Activated CD4-positive, alpha-beta T cell treated with anti-CD3 and anti-CD28 coated beads, Interleukin-2, amount 10 ng/mL, durations not matched to agents 7 days and 5 days (primary cell): ENCODE results near the gene TFIP11. TPM values are rescaled to one million over a fixed set of nuclear protein-coding genes. Genes with fewer than 3 reads are reported as not detected.

ENCODE experiments used
- CTCF ChIA-PET: fragments of 350-600 bp; sonication (Branson Sonifier 250); formaldehyde crosslinking; loops from one replicate; lab custom pipeline; 2021; ENCODE audit warnings: antibody characterized with exemption; lab: Charles Lee
- POLR2A ChIA-PET: fragments of 350-600 bp; sonication (Branson Sonifier 250); formaldehyde crosslinking; loops from one replicate; lab custom pipeline; 2021; ENCODE audit warnings: antibody characterized with exemption; lab: Charles Lee
- DNase-seq: peaks from one replicate; pipeline ENCODE4 v3.0.0-alpha.2; 2020
- H3K27ac Mint-ChIP-seq: one replicate; pipeline ENCODE4 v1.8.0; 2021; ENCODE audit warnings: mild to moderate bottlenecking, moderate library complexity, mixed read lengths
- H3K27me3 Mint-ChIP-seq: one replicate; pipeline ENCODE4 v1.8.0; 2021; ENCODE audit warnings: mixed read lengths
- H3K36me3 Mint-ChIP-seq: one replicate; pipeline ENCODE4 v1.8.0; 2021; ENCODE audit warnings: low read depth, mixed read lengths
- H3K4me1 Mint-ChIP-seq: one replicate; pipeline ENCODE4 v1.8.0; 2021; ENCODE audit warnings: mixed read lengths
- H3K4me3 Mint-ChIP-seq: one replicate; pipeline ENCODE4 v1.8.0; 2021; ENCODE audit warnings: mild to moderate bottlenecking, moderate library complexity, mixed read lengths
- H3K9me3 Mint-ChIP-seq: one replicate; pipeline ENCODE4 v1.8.0; 2021; ENCODE audit warnings: mixed read lengths
- total RNA-seq, 2 experiments: library from RNA; stranded (reverse); gene quantifications; one replicate each; pipeline ENCODE4 v1.2.3, GENCODE V29; 2021

TFIP11 gene
- total RNA-seq, 2 experiments from 2014 or later: 52.5 to 58.5 TPM

DNA sequence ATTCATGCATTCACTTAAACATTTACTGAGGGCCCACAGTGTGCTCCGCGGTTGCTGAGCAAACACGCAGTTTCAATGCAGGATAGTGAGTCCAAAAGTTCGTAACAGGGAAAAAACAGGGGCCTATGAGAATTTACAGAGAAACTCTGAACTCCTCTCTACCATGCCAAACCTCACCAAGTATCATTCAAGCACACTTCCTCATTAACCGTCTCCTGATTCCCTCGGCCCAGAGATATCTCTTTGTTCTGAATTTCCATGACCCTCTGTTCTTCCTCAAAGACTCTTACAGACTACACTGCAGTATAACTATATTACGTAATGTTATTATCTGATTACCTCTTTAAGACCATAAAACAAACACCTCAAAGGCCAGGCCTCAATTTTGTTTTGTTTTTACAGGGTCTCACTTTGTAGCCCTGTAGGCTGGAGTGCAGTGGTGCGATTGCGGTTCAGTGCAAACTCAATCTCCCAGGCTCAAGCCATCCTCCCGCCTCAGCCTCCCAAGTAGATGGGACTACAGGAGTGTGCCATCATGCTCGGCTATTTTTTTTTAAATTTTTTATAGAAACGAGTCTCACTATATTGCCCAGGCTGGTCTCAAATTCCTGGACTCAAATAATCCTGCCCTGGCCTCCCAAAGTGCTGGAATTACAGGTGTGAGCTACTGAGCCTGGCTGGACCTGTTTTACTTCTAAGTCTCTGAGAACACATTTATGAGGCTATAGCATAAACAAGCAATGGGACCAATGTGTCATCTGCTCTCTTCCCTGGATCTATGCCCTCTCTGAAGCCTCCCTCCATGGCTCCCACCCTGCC, 32.3 kb downstream of the TFIP11 start:
- H3K27me3 Mint-ChIP-seq: no peaks in the 10 kb centered on the region
- H3K4me1 Mint-ChIP-seq: peaks cover 71% of the 10 kb centered on the region
- POLR2A ChIA-PET: interaction anchor here (0.7 kb wide), 1 partner anchor 49 kb away, joined by 3 read pairs; no protein-coding TSS in a partner anchor
- DNase-seq: no peak
- H3K36me3 Mint-ChIP-seq: peaks cover 24% of the 10 kb centered on the region
- H3K9me3 Mint-ChIP-seq: no peaks in the 10 kb centered on the region
- CTCF ChIA-PET: interaction anchor here (0.6 to 1.6 kb wide), 4 partner anchors 9 to 45 kb away, joined by 3 to 5 read pairs (median 4); no protein-coding TSS in a partner anchor
- H3K27ac Mint-ChIP-seq: peak overlapping the region; percentile 88
- peak overlapping the region; percentile 63 for H3K4me3 Mint-ChIP-seq

DNA sequence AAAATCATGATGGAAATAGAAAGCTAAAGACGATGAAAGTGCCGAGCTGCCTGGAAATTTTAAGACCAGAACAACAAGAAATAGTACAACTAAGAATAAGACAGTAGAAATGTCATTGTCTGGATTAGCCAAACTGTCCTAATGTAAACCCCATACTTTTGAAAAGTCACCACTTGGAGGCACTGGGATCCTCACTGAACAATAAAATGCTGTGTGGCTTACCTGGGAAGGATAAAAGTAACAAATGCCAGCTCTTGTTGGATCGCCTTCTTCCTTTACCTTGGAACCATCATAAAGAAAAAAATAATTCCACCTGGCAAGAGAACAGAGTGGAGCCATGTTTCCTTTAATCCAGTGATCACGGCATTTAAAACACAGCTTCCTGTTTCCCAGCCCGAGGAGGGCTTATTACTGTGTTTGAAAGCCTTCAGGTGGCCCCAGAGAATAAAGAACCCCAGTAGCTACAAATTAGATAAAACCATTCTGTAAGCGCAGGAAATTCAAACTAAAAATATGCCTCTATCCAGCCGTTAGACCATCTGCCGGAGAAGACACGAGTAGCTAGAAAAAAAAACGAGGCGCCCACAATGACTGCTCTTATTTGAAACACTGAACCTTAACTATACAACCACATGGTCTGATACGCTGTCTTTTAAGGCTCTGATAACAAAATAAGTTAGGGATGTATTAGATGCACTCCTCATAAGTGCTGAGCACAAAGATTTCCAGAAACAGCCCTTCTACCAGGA, 33.1 kb downstream of the TFIP11 start:
- peak overlapping the region; percentile 88 for H3K27ac Mint-ChIP-seq
- H3K36me3 Mint-ChIP-seq: peaks cover 24% of the 10 kb centered on the region
- no peak for DNase-seq
- ChIA-PET POLR2A (interaction anchor here (0.7 kb wide), 1 partner anchor 48 kb away, joined by 3 read pairs; no protein-coding TSS in a partner anchor), CTCF (interaction anchor here (0.6 to 1.6 kb wide), 9 partner anchors 12 to 195 kb away, joined by 3 to 11 read pairs (median 4); no protein-coding TSS in a partner anchor)
- H3K9me3 Mint-ChIP-seq: no peaks in the 10 kb centered on the region
- H3K4me1 Mint-ChIP-seq: peaks cover 70% of the 10 kb centered on the region
- peak overlapping the region; percentile 63 for H3K4me3 Mint-ChIP-seq
- no peaks in the 10 kb centered on the region for H3K27me3 Mint-ChIP-seq

- H3K9me3 Mint-ChIP-seq: no peaks in the 10 kb centered on the region
- no peak overlapping the region for H3K27ac Mint-ChIP-seq
- no peak overlapping the region for H3K4me3 Mint-ChIP-seq
- peaks cover 59% of the 10 kb centered on the region for H3K4me1 Mint-ChIP-seq
- ChIA-PET CTCF (no interaction called here), POLR2A (no interaction called here)
- peaks cover 32% of the 10 kb centered on the region for H3K36me3 Mint-ChIP-seq
- no peaks in the 10 kb centered on the region for H3K27me3 Mint-ChIP-seq
- DNase-seq: no peak
Observed at GRCh38 chr22:26477341-26477731, 34.9 kb downstream of the TFIP11 start.

GRCh38 chr22:26476705-26477340, 35.5 kb downstream of the TFIP11 start:
- CTCF ChIA-PET: no interaction called here
- DNase-seq: no peak
- Mint-ChIP-seq H3K4me3 (no peak overlapping the region), H3K27me3 (no peaks in the 10 kb centered on the region), H3K27ac (no peak overlapping the region), H3K4me1 (peaks cover 54% of the 10 kb centered on the region), H3K9me3 (no peaks in the 10 kb centered on the region), H3K36me3 (peaks cover 36% of the 10 kb centered on the region)
- POLR2A ChIA-PET: no interaction called here

DNA sequence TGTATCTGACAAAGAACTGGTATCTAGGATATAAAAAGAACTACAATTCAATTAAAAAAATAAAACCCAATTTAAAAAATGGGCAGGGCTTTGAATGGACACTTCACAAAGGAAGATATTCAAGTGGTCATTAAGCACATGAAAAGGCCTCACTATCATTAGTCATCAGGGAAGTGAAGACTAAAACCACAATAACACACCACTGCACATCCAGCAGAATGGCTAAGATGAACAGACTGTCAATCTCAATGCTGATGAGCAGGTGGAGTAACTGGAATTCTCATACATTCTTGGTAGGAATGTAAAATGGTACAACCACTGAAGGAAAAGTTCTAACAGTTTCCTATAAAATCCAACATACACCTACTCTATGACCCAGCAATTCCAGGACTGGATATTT, 37.6 kb downstream of the TFIP11 start:
- Mint-ChIP-seq H3K4me1 (peaks cover 34% of the 10 kb centered on the region), H3K36me3 (peaks cover 36% of the 10 kb centered on the region), H3K4me3 (no peak overlapping the region), H3K9me3 (no peaks in the 10 kb centered on the region), H3K27me3 (no peaks in the 10 kb centered on the region), H3K27ac (no peak overlapping the region)
- ChIA-PET CTCF (interaction anchor here (0.6 kb wide), 1 partner anchor 150 kb away, joined by 3 read pairs; no protein-coding TSS in a partner anchor), POLR2A (no interaction called here)
- no peak for DNase-seq

DNA sequence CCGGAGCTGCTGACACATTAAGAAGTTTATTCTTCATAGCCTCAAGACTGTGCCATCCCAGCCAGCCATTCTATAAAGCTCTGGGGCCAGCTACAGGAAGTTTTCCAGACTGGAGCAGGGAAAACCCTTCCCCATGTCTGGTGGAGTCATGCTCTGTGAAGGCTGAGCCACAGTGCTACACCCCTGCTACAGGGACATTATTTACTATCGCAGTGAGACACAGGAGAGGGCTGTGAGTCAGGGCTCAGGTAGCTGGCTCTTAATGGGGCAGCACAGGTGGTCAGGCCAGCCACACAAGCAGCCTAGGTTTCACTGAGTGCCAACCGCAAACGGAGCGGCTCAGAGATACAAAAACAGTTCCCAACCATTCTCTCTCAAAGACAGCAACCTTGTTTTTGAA, 40.8 kb downstream of the TFIP11 start:
- Mint-ChIP-seq H3K4me3 (no peak overlapping the region), H3K27ac (no peak overlapping the region), H3K27me3 (no peaks in the 10 kb centered on the region), H3K9me3 (no peaks in the 10 kb centered on the region), H3K4me1 (peaks cover 8% of the 10 kb centered on the region), H3K36me3 (peaks cover 36% of the 10 kb centered on the region)
- no peak for DNase-seq
- CTCF ChIA-PET: interaction anchor here (0.9 to 1.7 kb wide), 4 partner anchors 9 to 12 kb away, joined by 3 to 6 read pairs (median 4); partner anchors contain the start of genes HPS4 and SRRD
- POLR2A ChIA-PET: no interaction called here

DNA sequence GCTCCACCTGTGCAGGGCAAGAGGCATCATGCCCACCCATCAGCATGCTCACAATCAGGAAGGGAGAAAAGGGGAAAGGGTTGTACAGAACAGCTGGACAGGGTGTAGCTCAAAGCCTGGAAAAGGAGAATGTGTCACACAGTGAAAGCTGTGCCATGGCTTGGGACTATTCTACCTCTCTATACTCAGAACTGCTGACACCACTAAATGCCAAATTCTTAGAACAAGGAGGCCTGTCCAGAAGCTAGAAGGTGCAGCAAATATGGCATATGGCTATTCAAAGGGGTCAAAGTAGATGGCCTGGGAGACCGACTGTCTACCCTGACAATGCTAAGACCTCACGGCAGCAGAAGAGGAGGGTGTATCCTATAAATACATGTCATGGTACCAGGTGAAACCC, 41.5 kb downstream of the TFIP11 start:
- no peak for DNase-seq
- ChIA-PET POLR2A (no interaction called here), CTCF (interaction anchor here (0.9 to 1.7 kb wide), 4 partner anchors 9 to 13 kb away, joined by 3 to 6 read pairs (median 4); partner anchors contain the start of genes HPS4 and SRRD)
- Mint-ChIP-seq H3K4me1 (peaks cover 6% of the 10 kb centered on the region), H3K36me3 (peaks cover 38% of the 10 kb centered on the region), H3K4me3 (no peak overlapping the region), H3K27me3 (no peaks in the 10 kb centered on the region), H3K9me3 (no peaks in the 10 kb centered on the region), H3K27ac (peak overlapping the region; percentile 57)

- Mint-ChIP-seq H3K27ac (no peak overlapping the region), H3K4me1 (no peaks in the 10 kb centered on the region), H3K9me3 (no peaks in the 10 kb centered on the region), H3K36me3 (peaks cover 32% of the 10 kb centered on the region), H3K27me3 (no peaks in the 10 kb centered on the region), H3K4me3 (no peak overlapping the region)
- no peak for DNase-seq
- CTCF ChIA-PET: interaction anchor here (0.6 kb wide), 1 partner anchor 156 kb away, joined by 3 read pairs; the partner anchor contains the start of gene CRYBA4
- POLR2A ChIA-PET: interaction anchor here (0.6 kb wide), 1 partner anchor 94 kb away, joined by 3 read pairs; no protein-coding TSS in a partner anchor
Observed at GRCh38 chr22:26466196-26466595, 46.1 kb downstream of the TFIP11 start.

GRCh38 chr22:26464312-26464711, 48.0 kb downstream of the TFIP11 start:
- no peak overlapping the region for H3K27ac Mint-ChIP-seq
- no peak for DNase-seq
- H3K4me3 Mint-ChIP-seq: no peak overlapping the region
- peaks cover 30% of the 10 kb centered on the region for H3K36me3 Mint-ChIP-seq
- H3K27me3 Mint-ChIP-seq: no peaks in the 10 kb centered on the region
- POLR2A ChIA-PET: no interaction called here
- CTCF ChIA-PET: interaction anchor here (0.8 kb wide), 1 partner anchor 9 kb away, joined by 3 read pairs; no protein-coding TSS in a partner anchor
- H3K9me3 Mint-ChIP-seq: no peaks in the 10 kb centered on the region
- H3K4me1 Mint-ChIP-seq: no peaks in the 10 kb centered on the region

DNA sequence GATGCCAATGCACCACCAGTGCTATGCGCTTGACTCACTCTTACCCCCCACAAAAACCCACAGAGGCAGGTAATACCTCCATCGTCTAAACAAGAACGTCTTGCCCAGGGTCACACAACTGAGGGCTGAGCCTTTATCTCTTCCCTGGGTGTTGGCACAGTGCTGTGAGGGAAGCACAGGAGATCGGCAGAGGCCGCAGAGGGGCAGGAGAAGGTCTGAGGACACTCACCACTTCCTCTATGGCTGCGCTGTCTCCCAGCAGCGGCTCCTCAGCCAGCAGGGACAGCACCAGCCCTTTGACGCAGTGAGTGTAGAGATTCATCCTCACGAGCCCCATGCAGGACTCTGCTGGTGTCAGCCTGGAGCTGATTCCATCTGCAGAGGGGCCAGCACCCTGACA, 48.6 kb downstream of the TFIP11 start:
- Mint-ChIP-seq H3K36me3 (peaks cover 25% of the 10 kb centered on the region), H3K27me3 (no peaks in the 10 kb centered on the region)
- CTCF ChIA-PET: interaction anchor here (0.6 to 0.8 kb wide), 2 partner anchors 8 to 12 kb away, joined by 3 to 6 read pairs; no protein-coding TSS in a partner anchor

DNA sequence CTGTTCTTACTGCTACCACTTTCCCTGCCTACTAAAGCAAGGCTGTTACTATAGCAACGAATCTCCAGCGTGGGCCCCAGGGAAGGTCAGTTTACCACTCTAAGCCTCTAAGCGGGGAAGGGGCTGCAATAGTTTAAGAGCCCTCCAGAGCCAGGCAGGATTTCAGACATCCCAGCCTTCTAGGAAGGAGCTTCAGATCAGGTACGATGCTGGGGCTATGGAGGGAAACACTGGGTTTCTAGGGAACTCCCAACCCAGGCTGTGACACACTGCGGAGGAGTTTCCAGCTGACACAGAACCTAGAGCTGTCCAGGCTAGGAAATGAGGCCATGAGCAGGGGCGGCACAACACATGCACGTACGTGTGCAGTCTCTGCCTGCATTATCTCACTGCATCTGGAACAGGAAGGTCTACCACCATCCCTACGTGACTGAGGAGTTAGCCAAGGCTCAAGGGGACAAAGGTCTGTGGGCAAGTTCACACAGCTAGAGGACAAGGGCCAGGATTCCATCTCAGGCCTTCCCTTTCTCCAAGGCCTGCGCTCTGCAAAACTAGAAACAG, 49.1 kb downstream of the TFIP11 start:
- no peak for DNase-seq
- Mint-ChIP-seq H3K27me3 (no peaks in the 10 kb centered on the region), H3K27ac (no peak overlapping the region), H3K4me3 (no peak overlapping the region), H3K36me3 (peaks cover 22% of the 10 kb centered on the region), H3K4me1 (no peaks in the 10 kb centered on the region), H3K9me3 (no peaks in the 10 kb centered on the region)
- ChIA-PET CTCF (interaction anchor here (0.6 to 1.6 kb wide), 3 partner anchors 10 to 28 kb away, joined by 3 to 6 read pairs (median 4); no protein-coding TSS in a partner anchor), POLR2A (interaction anchor here (0.6 kb wide), 1 partner anchor 46 kb away, joined by 3 read pairs; no protein-coding TSS in a partner anchor)

More for the DNA sequence above, 48.6 kb downstream of the TFIP11 start:
- H3K4me1 Mint-ChIP-seq: no peaks in the 10 kb centered on the region
- no peaks in the 10 kb centered on the region for H3K9me3 Mint-ChIP-seq
- no peak overlapping the region for H3K27ac Mint-ChIP-seq
- DNase-seq: no peak
- POLR2A ChIA-PET: no interaction called here
- H3K4me3 Mint-ChIP-seq: no peak overlapping the region
